ENCODE data around the gene ADARB1.

- no peak for TF ChIP-seq BHLHE40 (IDR thresholded peaks at IDR 0.05; ENCODE audit: borderline replicate concordance)
- no peak for TF ChIP-seq SP1 (IDR thresholded peaks at IDR 0.05)
- no peak for TF ChIP-seq HDGF (IDR thresholded peaks at IDR 0.05; ENCODE audit: borderline replicate concordance)
- TF ChIP-seq FOXA1 (IDR thresholded peaks at IDR 0.05) = no peak
- no peak for TF ChIP-seq NFRKB (IDR thresholded peaks at IDR 0.05)
- TF ChIP-seq L3MBTL2 (conservative IDR thresholded peaks at IDR 0.05) = no peak
- TF ChIP-seq SUZ12 (IDR thresholded peaks at IDR 0.05) = no peak
- TF ChIP-seq LEF1 (IDR thresholded peaks at IDR 0.05; ENCODE audit: borderline replicate concordance) = no peak
- no peak for TF ChIP-seq PKNOX1 (IDR thresholded peaks at IDR 0.05)
These were observed 174.0 kb downstream of the ADARB1 start for GRCh38 chr21:45248301-45248892.

Measured in HEK293T (cell line).